Retinal pigment epithelial cell (primary cell): ENCODE results near the gene MIPOL1.

Experiments used
- DNase-seq: peaks from one replicate; pipeline ENCODE4 v3.0.0-alpha.2; 2010; ENCODE audit warnings: low read depth
- H3K4me3 ChIP-seq: 2 replicates; pipeline ENCODE4 v1.5.1; 2011; ENCODE audit warnings: mild to moderate bottlenecking, low read length, control low read depth, moderate library complexity
- TF ChIP-seq, protein P1 (sequence below): conservative IDR thresholded peaks from 2 replicates; pipeline ENCODE4 v1.5.1; 2011; ENCODE audit warnings: low read depth, low read length, control low read depth, inconsistent platforms

The MIPOL1 gene

DNA sequence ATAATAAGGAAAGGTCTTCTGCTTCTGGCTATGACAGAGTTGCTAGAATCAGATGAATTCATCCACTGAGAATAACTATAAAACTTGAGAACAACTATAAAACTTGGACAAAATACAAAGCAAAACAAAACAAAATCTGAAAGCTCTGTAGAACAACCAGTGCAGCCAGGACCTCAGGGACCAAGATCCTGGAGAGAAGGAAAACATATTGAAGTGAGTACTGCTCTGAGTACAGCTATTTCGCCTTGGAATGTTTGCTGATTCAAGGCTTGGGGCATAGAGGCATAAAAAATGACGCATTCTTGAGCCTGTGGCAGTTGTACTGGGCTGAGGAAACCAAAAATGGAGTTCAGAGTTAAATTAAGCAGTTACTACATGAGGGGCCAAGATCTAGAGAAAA is 375.6 kb downstream of the MIPOL1 start:
- TF ChIP-seq, protein P1, sequence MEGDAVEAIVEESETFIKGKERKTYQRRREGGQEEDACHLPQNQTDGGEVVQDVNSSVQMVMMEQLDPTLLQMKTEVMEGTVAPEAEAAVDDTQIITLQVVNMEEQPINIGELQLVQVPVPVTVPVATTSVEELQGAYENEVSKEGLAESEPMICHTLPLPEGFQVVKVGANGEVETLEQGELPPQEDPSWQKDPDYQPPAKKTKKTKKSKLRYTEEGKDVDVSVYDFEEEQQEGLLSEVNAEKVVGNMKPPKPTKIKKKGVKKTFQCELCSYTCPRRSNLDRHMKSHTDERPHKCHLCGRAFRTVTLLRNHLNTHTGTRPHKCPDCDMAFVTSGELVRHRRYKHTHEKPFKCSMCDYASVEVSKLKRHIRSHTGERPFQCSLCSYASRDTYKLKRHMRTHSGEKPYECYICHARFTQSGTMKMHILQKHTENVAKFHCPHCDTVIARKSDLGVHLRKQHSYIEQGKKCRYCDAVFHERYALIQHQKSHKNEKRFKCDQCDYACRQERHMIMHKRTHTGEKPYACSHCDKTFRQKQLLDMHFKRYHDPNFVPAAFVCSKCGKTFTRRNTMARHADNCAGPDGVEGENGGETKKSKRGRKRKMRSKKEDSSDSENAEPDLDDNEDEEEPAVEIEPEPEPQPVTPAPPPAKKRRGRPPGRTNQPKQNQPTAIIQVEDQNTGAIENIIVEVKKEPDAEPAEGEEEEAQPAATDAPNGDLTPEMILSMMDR, result no peak
- no peak overlapping the region for H3K4me3 ChIP-seq
- DNase-seq, result no peak

DNA sequence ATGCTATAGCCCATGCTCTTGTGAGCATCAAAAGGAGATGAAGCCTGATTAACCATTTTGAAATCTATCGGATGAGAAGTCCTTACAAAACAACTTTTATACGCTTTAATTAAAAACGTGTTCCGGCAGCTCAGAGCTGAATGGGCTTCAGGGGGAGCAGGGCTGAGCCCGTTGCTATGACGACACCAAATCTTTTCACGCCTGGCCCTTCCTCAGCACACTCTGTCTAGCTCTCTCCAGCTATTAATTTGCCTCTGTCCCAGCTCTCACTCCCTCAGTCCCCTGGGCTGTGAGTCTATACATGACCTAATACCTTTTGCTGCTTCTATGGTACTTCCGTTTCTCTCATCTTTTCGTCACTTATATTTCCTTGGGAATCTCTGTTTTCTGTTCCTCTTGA is 381.5 kb downstream of the MIPOL1 start:
- TF ChIP-seq, protein P1, result no peak
- DNase-seq, result no peak
- no peak overlapping the region for H3K4me3 ChIP-seq

- TF ChIP-seq, protein P1, result no peak
- H3K4me3 ChIP-seq, result no peak overlapping the region
- DNase-seq, result no peak
Observed at GRCh38 chr14:37580146-37580545, 382.4 kb downstream of the MIPOL1 start.

DNA sequence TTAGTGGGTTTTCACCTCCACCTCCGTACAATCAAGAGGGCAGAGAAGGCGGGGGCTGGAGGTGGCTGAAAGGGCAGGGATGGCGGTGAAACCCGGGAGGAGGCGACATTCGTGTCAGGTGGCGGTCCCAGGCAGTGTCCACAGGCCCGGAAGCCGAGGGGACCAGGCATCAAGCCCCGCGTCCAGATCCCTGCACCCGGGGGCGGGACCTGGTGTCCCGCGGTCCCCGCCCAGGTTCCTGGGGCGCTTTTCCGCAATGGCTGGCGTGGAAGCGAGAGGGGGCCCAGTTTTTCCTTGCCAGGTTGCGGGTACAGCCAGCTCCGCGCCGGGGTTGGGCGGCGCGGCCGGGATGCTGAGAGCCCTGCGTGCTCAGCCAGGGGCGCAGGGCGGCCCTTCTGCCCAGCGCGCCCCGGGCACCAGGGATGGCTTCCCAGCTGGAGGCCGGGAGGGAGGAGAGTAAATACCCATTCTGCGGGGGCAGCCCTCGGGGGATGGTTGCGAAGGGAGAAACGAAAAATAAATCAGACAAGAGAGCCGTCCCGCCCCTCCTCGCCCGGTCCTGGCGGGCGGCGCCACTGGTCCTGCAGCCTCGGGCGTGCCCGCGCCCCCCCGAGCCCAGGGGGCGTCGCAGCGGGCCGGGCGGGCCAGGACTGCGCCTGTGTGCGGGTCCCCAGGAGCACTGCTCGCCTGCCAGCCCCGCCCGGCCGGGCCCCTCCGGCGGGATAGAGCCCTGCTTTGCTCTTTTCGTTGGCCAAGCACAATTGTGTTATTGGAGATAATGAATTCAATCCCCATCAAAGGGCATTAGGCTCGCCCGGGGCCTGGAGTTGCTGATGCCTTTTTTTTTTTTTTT is 385.8 kb downstream of the MIPOL1 start:
- peak overlapping the region; percentile 25 for H3K4me3 ChIP-seq
- TF ChIP-seq, protein P1, result no peak

GRCh38 chr14:37584211-37585100 is 386.7 kb downstream of the MIPOL1 start:
- TF ChIP-seq, protein P1, result no peak
- no peak for DNase-seq
- no peak overlapping the region for H3K4me3 ChIP-seq

More for the DNA sequence above, 385.8 kb downstream of the MIPOL1 start:
- DNase-seq, result no peak

DNA sequence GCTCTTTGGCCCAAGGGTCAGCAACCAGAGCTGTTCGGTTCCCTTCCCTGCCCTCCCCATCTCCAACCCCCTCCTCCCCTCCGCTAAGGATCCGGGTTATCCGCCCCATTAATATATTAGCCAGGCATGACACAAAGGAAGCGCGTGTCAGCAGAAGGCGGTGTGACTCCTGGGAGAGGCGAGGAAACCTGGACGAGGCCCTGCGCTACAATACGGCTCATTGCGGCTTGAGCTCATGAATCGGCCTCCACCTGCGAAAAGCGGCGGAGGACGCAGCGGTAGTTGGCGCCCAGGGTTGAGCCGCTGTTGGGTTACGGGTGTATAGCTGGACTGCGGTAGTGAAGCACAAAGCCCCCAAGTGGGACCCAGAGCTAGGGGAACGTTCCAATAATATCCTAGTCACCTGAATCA is 387.4 kb downstream of the MIPOL1 start:
- no peak for DNase-seq
- TF ChIP-seq, protein P1, result no peak
- no peak overlapping the region for H3K4me3 ChIP-seq
